Panc1 (cell line): ENCODE results near the gene LRMDA. TPM values are rescaled to one million over a fixed set of nuclear protein-coding genes. Genes with fewer than 3 reads are reported as not detected.

ENCODE experiments used
- ATAC-seq: fragments of 200-7000 bp; cut with Tn5 transposase; 2 replicates; pipeline ENCODE4 v1.9.1; 2020; ENCODE audit warnings: mild to moderate bottlenecking, moderate library complexity
- BruUV-seq: library from RNA; stranded (reverse); fragments of 400-500 nt; replicated peaks from 2 replicates; lab custom pipeline; 2021; lab: Mats Ljungman, UMichigan
- CTCF ChIA-PET: fragments of 300-600 bp; sonication (Branson Sonifier 250); formaldehyde crosslinking; loops from one replicate; lab custom pipeline; 2022; ENCODE audit warnings: antibody characterized with exemption; lab: Charles Lee
- POLR2A ChIA-PET: fragments of 300-600 bp; sonication (Branson Sonifier 250); formaldehyde crosslinking; loops from one replicate; lab custom pipeline; 2022; ENCODE audit warnings: antibody characterized with exemption; lab: Charles Lee
- DNase-seq: peaks from one replicate; pipeline ENCODE4 v3.0.0-alpha.2; 2010; ENCODE audit warnings: low read depth, low spot score
- H3K27ac ChIP-seq: 2 replicates; pipeline ENCODE4 v1.5.1; 2011; ENCODE audit warnings: mild to moderate bottlenecking, low read length, inconsistent platforms
- H3K27me3 ChIP-seq: fragments of 200-500 bp; sonication (Bioruptor generic); 2 replicates; pipeline ENCODE4 v1.6.0; 2014; ENCODE audit warnings: low read length, inconsistent platforms; ENCODE audit not compliant: control insufficient read depth, insufficient read depth
- H3K36me3 ChIP-seq: fragments of 200-500 bp; sonication (Bioruptor generic); 2 replicates; pipeline ENCODE4 v1.5.1; 2014; ENCODE audit warnings: inconsistent platforms, mild to moderate bottlenecking, low read length, moderate library complexity; ENCODE audit not compliant: control insufficient read depth, insufficient read depth
- H3K4me1 ChIP-seq: 2 replicates; pipeline ENCODE4 v1.5.1; 2011; ENCODE audit warnings: inconsistent platforms, mild to moderate bottlenecking, low read length, moderate library complexity; ENCODE audit not compliant: control insufficient read depth, insufficient read depth
- H3K4me3 ChIP-seq, 2 experiments: 2 replicates each; pipeline ENCODE4 v1.5.1; 2011 to 2012; ENCODE audit warnings: low read depth in 2 of 2, low read length in 2 of 2, mild to moderate bottlenecking in 2 of 2, inconsistent platforms in 1 of 2, moderate library complexity in 1 of 2
- H3K9me3 ChIP-seq: fragments of 200-500 bp; sonication (Bioruptor generic); 2 replicates; pipeline ENCODE4 v1.5.1; 2014; ENCODE audit warnings: low read depth, mild to moderate bottlenecking, inconsistent platforms, low read length, moderate library complexity; ENCODE audit not compliant: control insufficient read depth, insufficient read depth
- POLR2AphosphoS5 ChIP-seq: IDR thresholded peaks from 2 replicates; pipeline ENCODE4 v1.6.1; 2012; ENCODE audit warnings: mild to moderate bottlenecking, low read depth, low read length, moderate library complexity
- SIN3A ChIP-seq: IDR thresholded peaks from 2 replicates; pipeline ENCODE4 v1.6.1; 2012; ENCODE audit warnings: low read depth, mild to moderate bottlenecking, low read length, moderate library complexity, borderline replicate concordance; ENCODE audit not compliant: insufficient read depth
- TCF7L2 ChIP-seq: IDR thresholded peaks from 2 replicates; pipeline ENCODE4 v1.6.1; 2011; ENCODE audit warnings: mild to moderate bottlenecking, low read depth, low read length, inconsistent platforms
- in situ Hi-C: cut with HindIII; loops from 2 replicates; pipeline ENCODE4 v1.10.0; 2016; ENCODE audit warnings: low sequenced_read_pairs, low pct_unique_long_range_greater_than_20kb
- intact Hi-C: fragments of 100-400 bp; cut with micrococcal nuclease; formaldehyde crosslinking; loops from one replicate; pipeline ENCODE4 v1.10.0; 2022; ENCODE audit not compliant: unreplicated experiment
- total RNA-seq: library from RNA; stranded (reverse); gene quantifications from one replicate; pipeline ENCODE4 v1.2.1, GENCODE V29; 2021; ENCODE audit not compliant: unreplicated experiment
- TF ChIP-seq, protein P1 (sequence below), 2 experiments: IDR thresholded peaks; 2 replicates each; pipeline ENCODE4 v1.6.1; 2011 to 2012; ENCODE audit warnings: low read depth in 2 of 2, control low read depth in 1 of 2, low read length in 1 of 2, mild to moderate bottlenecking in 1 of 2, moderate library complexity in 1 of 2; ENCODE audit not compliant: insufficient read depth in 1 of 2
- TF ChIP-seq, protein P2 (sequence below): fragments of 450-650 bp; IDR thresholded peaks from 2 replicates; pipeline ENCODE4 v1.5.1; 2017; ENCODE audit warnings: mild to moderate bottlenecking

Gene LRMDA
- total RNA-seq, 1 experiment from 2014 or later = 1.2 TPM

DNA sequence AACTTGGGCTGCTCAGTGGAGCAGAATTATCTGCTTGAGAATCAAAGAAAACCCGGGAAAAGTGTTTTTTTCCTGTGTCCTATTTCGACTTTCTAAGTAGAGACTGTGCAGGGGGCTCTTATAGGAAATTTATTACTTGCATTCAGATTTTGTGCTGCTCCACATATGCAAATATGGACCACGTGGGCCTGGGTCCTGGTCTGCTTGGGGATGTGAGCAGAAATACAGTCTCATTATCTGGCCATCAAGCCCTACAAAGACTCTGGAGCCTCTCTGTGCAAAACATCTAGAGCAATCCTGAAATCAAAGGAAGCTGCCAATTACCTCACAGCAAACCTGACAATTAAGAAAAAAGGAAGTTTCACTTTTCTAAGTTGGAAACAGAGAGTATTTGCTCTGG lies 216.9 kb downstream of the LRMDA start:
- Histone ChIP-seq H3K27ac (no peak overlapping the region), H3K36me3 (no peaks in the 10 kb centered on the region), H3K4me1 (no peaks in the 10 kb centered on the region), H3K4me3 (no peak overlapping the region), H3K9me3 (no peaks in the 10 kb centered on the region), H3K27me3 (peaks cover 4% of the 10 kb centered on the region; the same call in 1 of the 2 replicates)
- no peak for DNase-seq
- intact Hi-C loops = no loop called here
- no peak for TF ChIP-seq POLR2AphosphoS5
- TF ChIP-seq, protein P1, sequence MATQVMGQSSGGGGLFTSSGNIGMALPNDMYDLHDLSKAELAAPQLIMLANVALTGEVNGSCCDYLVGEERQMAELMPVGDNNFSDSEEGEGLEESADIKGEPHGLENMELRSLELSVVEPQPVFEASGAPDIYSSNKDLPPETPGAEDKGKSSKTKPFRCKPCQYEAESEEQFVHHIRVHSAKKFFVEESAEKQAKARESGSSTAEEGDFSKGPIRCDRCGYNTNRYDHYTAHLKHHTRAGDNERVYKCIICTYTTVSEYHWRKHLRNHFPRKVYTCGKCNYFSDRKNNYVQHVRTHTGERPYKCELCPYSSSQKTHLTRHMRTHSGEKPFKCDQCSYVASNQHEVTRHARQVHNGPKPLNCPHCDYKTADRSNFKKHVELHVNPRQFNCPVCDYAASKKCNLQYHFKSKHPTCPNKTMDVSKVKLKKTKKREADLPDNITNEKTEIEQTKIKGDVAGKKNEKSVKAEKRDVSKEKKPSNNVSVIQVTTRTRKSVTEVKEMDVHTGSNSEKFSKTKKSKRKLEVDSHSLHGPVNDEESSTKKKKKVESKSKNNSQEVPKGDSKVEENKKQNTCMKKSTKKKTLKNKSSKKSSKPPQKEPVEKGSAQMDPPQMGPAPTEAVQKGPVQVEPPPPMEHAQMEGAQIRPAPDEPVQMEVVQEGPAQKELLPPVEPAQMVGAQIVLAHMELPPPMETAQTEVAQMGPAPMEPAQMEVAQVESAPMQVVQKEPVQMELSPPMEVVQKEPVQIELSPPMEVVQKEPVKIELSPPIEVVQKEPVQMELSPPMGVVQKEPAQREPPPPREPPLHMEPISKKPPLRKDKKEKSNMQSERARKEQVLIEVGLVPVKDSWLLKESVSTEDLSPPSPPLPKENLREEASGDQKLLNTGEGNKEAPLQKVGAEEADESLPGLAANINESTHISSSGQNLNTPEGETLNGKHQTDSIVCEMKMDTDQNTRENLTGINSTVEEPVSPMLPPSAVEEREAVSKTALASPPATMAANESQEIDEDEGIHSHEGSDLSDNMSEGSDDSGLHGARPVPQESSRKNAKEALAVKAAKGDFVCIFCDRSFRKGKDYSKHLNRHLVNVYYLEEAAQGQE (IDR thresholded peaks at IDR 0.05; ENCODE audit: insufficient read depth in 1 of 2, low read depth in 2 of 2, low read length in 1 of 2) = no peak
- TF ChIP-seq SIN3A = no peak
- TF ChIP-seq, protein P2, sequence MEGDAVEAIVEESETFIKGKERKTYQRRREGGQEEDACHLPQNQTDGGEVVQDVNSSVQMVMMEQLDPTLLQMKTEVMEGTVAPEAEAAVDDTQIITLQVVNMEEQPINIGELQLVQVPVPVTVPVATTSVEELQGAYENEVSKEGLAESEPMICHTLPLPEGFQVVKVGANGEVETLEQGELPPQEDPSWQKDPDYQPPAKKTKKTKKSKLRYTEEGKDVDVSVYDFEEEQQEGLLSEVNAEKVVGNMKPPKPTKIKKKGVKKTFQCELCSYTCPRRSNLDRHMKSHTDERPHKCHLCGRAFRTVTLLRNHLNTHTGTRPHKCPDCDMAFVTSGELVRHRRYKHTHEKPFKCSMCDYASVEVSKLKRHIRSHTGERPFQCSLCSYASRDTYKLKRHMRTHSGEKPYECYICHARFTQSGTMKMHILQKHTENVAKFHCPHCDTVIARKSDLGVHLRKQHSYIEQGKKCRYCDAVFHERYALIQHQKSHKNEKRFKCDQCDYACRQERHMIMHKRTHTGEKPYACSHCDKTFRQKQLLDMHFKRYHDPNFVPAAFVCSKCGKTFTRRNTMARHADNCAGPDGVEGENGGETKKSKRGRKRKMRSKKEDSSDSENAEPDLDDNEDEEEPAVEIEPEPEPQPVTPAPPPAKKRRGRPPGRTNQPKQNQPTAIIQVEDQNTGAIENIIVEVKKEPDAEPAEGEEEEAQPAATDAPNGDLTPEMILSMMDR = no peak
- no peak for TF ChIP-seq TCF7L2
- no peak for ATAC-seq
- no TSS peak for BruUV-seq
- ChIA-PET POLR2A (no interaction called here), CTCF (no interaction called here)
- in situ Hi-C loops = no loop called here

DNA sequence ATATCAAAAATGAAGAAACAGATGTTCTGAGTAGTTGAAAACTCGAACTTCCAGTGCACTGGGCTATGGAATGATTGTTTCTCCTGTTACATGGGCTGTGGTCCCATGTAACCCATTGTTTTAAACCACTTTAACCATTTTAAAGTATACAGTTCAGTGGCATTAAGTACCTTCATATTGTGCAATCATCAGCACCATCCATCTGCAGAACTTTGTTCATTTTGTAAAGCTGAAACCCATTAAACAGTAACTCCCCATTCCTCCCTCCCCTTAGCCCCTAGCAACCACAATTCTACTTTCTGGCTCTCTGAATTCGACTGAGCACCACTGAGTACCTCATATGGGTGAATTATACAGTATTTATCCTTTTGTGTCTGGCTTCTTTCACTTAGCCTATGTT lies 217.4 kb downstream of the LRMDA start:
- DNase-seq (no peak), ATAC-seq (no peak)
- Histone ChIP-seq H3K27ac (no peak overlapping the region), H3K27me3 (peaks cover 4% of the 10 kb centered on the region; the same call in 1 of the 2 replicates), H3K4me3 (no peak overlapping the region), H3K9me3 (no peaks in the 10 kb centered on the region), H3K4me1 (no peaks in the 10 kb centered on the region), H3K36me3 (no peaks in the 10 kb centered on the region)
- intact Hi-C loops = no loop called here
- POLR2A ChIA-PET = no interaction called here
- CTCF ChIA-PET = no interaction called here
- no TSS peak for BruUV-seq
- in situ Hi-C loops = no loop called here
- TF ChIP-seq TCF7L2 = no peak
- TF ChIP-seq, protein P1 (IDR thresholded peaks at IDR 0.05; ENCODE audit: insufficient read depth in 1 of 2, low read depth in 2 of 2, low read length in 1 of 2) = no peak
- no peak for TF ChIP-seq POLR2AphosphoS5
- TF ChIP-seq, protein P2 = no peak
- no peak for TF ChIP-seq SIN3A
